DND-41 (cell line): ENCODE measurements around the gene YWHAQ.

Experiments
- ATAC-seq: fragments of 200-7000 bp; cut with Tn5 transposase; 3 replicates; pipeline ENCODE4 v1.9.1; 2021; ENCODE audit warnings: low read depth; ENCODE audit not compliant: insufficient read depth
- DNase-seq: peaks from one replicate; pipeline ENCODE4 v3.0.0-alpha.2; 2020
- H2AFZ ChIP-seq: 2 replicates; pipeline ENCODE4 v1.6.0; 2012; ENCODE audit warnings: low read depth, low read length
- H3K27ac ChIP-seq: 2 replicates; pipeline ENCODE4 v1.5.1; 2012; ENCODE audit warnings: low read length, inconsistent platforms
- H3K27me3 ChIP-seq: fragments of 200-600 bp; sonication (generic); 2 replicates; pipeline ENCODE4 v1.6.0; 2012; ENCODE audit warnings: low read length, mild to moderate bottlenecking, inconsistent platforms; ENCODE audit not compliant: insufficient read depth, poor library complexity
- H3K36me3 ChIP-seq: 2 replicates; pipeline ENCODE4 v1.5.1; 2012; ENCODE audit warnings: low read length, inconsistent platforms; ENCODE audit not compliant: insufficient read depth
- H3K4me1 ChIP-seq: 2 replicates; pipeline ENCODE4 v1.5.1; 2012; ENCODE audit warnings: mild to moderate bottlenecking, low read length; ENCODE audit not compliant: insufficient read depth
- H3K4me2 ChIP-seq: 2 replicates; pipeline ENCODE4 v1.6.0; 2012; ENCODE audit warnings: mild to moderate bottlenecking, moderate library complexity, low read length, inconsistent platforms; ENCODE audit not compliant: insufficient read depth
- H3K4me3 ChIP-seq, 2 experiments: fragments of 200-600 bp in 1 of 2; shearing (Covaris generic) in 1 of 2; 2 replicates each; pipeline ENCODE4 v1.5.1; 2012 to 2016; ENCODE audit warnings: inconsistent platforms in 2 of 2, low read length in 2 of 2, mild to moderate bottlenecking in 2 of 2, low read depth in 1 of 2, moderate library complexity in 1 of 2
- H3K79me2 ChIP-seq: 2 replicates; pipeline ENCODE4 v1.6.0; 2012; ENCODE audit warnings: low read length, inconsistent platforms; ENCODE audit not compliant: insufficient read depth
- H3K9ac ChIP-seq: 2 replicates; pipeline ENCODE4 v1.6.0; 2012; ENCODE audit warnings: low read depth, mild to moderate bottlenecking, inconsistent platforms, low read length, moderate library complexity
- H3K9me3 ChIP-seq: 2 replicates; pipeline ENCODE4 v1.5.1; 2012; ENCODE audit warnings: low read length, moderate library complexity, mild to moderate bottlenecking, inconsistent platforms; ENCODE audit not compliant: insufficient read depth, severe bottlenecking
- H4K20me1 ChIP-seq: 2 replicates; pipeline ENCODE4 v1.6.0; 2012; ENCODE audit warnings: low read length; ENCODE audit not compliant: insufficient read depth
- CTCF ChIP-seq: IDR thresholded peaks from 2 replicates; pipeline ENCODE4 v1.5.1; 2012; ENCODE audit warnings: borderline replicate concordance, low read length, moderate library complexity, mild to moderate bottlenecking; ENCODE audit not compliant: poor library complexity, severe bottlenecking; ENCODE audit errors: extremely low read depth
- EZH2 ChIP-seq: IDR thresholded peaks from 3 replicates; pipeline ENCODE4 v1.6.1; 2012; ENCODE audit warnings: borderline replicate concordance, low read depth, mild to moderate bottlenecking, moderate library complexity, low read length, inconsistent platforms; ENCODE audit not compliant: severe bottlenecking

YWHAQ gene

GRCh38 chr2:9545502-9545901 is 85.3 kb downstream of the YWHAQ start:
- no peak overlapping the region for H3K27ac ChIP-seq
- DNase-seq: no peak
- H3K9ac ChIP-seq: no peak overlapping the region
- ATAC-seq: no peak
- H3K36me3 ChIP-seq: peaks cover 13% of the 10 kb centered on the region
- H3K4me1 ChIP-seq: peaks cover 14% of the 10 kb centered on the region; the same call in 1 of the 2 replicates
- H3K4me3 ChIP-seq: no peak overlapping the region
- TF ChIP-seq CTCF (no peak), EZH2 (no peak)
- H2AFZ ChIP-seq: no peak overlapping the region
- H3K79me2 ChIP-seq: peaks cover 91% of the 10 kb centered on the region
- H3K4me2 ChIP-seq: no peak overlapping the region
- H3K27me3 ChIP-seq: no peaks in the 10 kb centered on the region
- no peaks in the 10 kb centered on the region for H3K9me3 ChIP-seq
- H4K20me1 ChIP-seq: peaks cover 42% of the 10 kb centered on the region; the same call in 1 of the 2 replicates

GRCh38 chr2:9543557-9543956 is 87.2 kb downstream of the YWHAQ start:
- no peak overlapping the region for H3K4me2 ChIP-seq
- peaks cover 13% of the 10 kb centered on the region for H3K36me3 ChIP-seq
- no peaks in the 10 kb centered on the region for H3K27me3 ChIP-seq
- H3K4me1 ChIP-seq: peaks cover 12% of the 10 kb centered on the region; the same call in 1 of the 2 replicates
- no peak overlapping the region for H3K9ac ChIP-seq
- ATAC-seq (peak; percentile 73), DNase-seq (no peak)
- peaks cover 81% of the 10 kb centered on the region for H3K79me2 ChIP-seq
- no peak overlapping the region for H2AFZ ChIP-seq
- TF ChIP-seq EZH2: no peak
- no peak for TF ChIP-seq CTCF
- H3K27ac ChIP-seq: no peak overlapping the region
- H4K20me1 ChIP-seq: peaks cover 29% of the 10 kb centered on the region; the same call in 1 of the 2 replicates
- H3K9me3 ChIP-seq: no peaks in the 10 kb centered on the region
- H3K4me3 ChIP-seq: no peak overlapping the region

GRCh38 chr2:9539531-9539930 is 91.3 kb downstream of the YWHAQ start:
- no peak for DNase-seq
- Histone ChIP-seq H3K4me1 (peaks cover 3% of the 10 kb centered on the region; the same call in 1 of the 2 replicates), H3K27me3 (no peaks in the 10 kb centered on the region), H3K36me3 (peaks cover 18% of the 10 kb centered on the region), H3K4me2 (no peak overlapping the region), H3K27ac (no peak overlapping the region), H4K20me1 (peaks cover 10% of the 10 kb centered on the region; the same call in 1 of the 2 replicates), H3K9ac (no peak overlapping the region), H2AFZ (no peak overlapping the region), H3K9me3 (no peaks in the 10 kb centered on the region), H3K79me2 (peaks cover 48% of the 10 kb centered on the region), H3K4me3 (no peak overlapping the region)
- TF ChIP-seq CTCF: no peak
- TF ChIP-seq EZH2: no peak
- ATAC-seq: no peak
